ENCODE data around the gene ACOT13.
"Not testable (repeated sequence)": the region's sequence is repeated elsewhere in the genome, so short reads cannot be mapped to it uniquely, and the experiment has no call there.

ACOT13 gene

GRCh38 chr6:24721461-24722215 is 54.8 kb downstream of the ACOT13 start:
- no peak for DNase-seq (ENCODE audit: low read depth in 1 of 2, low spot score in 1 of 2)

- no peak for DNase-seq (ENCODE audit: low read depth in 1 of 2, low spot score in 1 of 2)
Measured at GRCh38 chr6:24723270-24723669, 56.4 kb downstream of the ACOT13 start.

- DNase-seq (ENCODE audit: low read depth in 1 of 2, low spot score in 1 of 2) = not testable (repeated sequence)
Measured at GRCh38 chr6:24730653-24731052, 63.8 kb downstream of the ACOT13 start.

- not testable (repeated sequence) for DNase-seq (ENCODE audit: low read depth in 1 of 2, low spot score in 1 of 2)
Measured at GRCh38 chr6:24731456-24732134, 64.7 kb downstream of the ACOT13 start.

- no peak for DNase-seq (ENCODE audit: low read depth in 1 of 2, low spot score in 1 of 2)
Measured at GRCh38 chr6:24734166-24734565, 67.3 kb downstream of the ACOT13 start.

- DNase-seq (ENCODE audit: low read depth in 1 of 2, low spot score in 1 of 2) = not testable (repeated sequence)
Measured at GRCh38 chr6:24734710-24735109, 67.8 kb downstream of the ACOT13 start.

GRCh38 chr6:24738741-24739140 is 71.9 kb downstream of the ACOT13 start:
- no peak for DNase-seq (ENCODE audit: low read depth in 1 of 2, low spot score in 1 of 2)

- DNase-seq (ENCODE audit: low read depth in 1 of 2, low spot score in 1 of 2) = no peak
Measured at GRCh38 chr6:24740861-24741260, 74.0 kb downstream of the ACOT13 start.

- no peak for DNase-seq (ENCODE audit: low read depth in 1 of 2, low spot score in 1 of 2)
Measured at GRCh38 chr6:24742216-24742738, 75.4 kb downstream of the ACOT13 start.

- no peak for DNase-seq (ENCODE audit: low read depth in 1 of 2, low spot score in 1 of 2)
Measured at GRCh38 chr6:24743265-24743943, 76.5 kb downstream of the ACOT13 start.

GRCh38 chr6:24743944-24744335 is 77.1 kb downstream of the ACOT13 start:
- no peak for DNase-seq (ENCODE audit: low read depth in 1 of 2, low spot score in 1 of 2)

GRCh38 chr6:24744911-24745310 is 78.0 kb downstream of the ACOT13 start:
- no peak for DNase-seq (ENCODE audit: low read depth in 1 of 2, low spot score in 1 of 2)

GRCh38 chr6:24749297-24749696 is 82.4 kb downstream of the ACOT13 start:
- no peak for DNase-seq (ENCODE audit: low read depth in 1 of 2, low spot score in 1 of 2)

- not testable (repeated sequence) for DNase-seq (ENCODE audit: low read depth in 1 of 2, low spot score in 1 of 2)
Measured at GRCh38 chr6:24750878-24751277, 84.0 kb downstream of the ACOT13 start.

GRCh38 chr6:24752503-24752902 is 85.6 kb downstream of the ACOT13 start:
- DNase-seq (ENCODE audit: low read depth in 1 of 2, low spot score in 1 of 2) = no peak

GRCh38 chr6:24752917-24753492 is 86.1 kb downstream of the ACOT13 start:
- DNase-seq (ENCODE audit: low read depth in 1 of 2, low spot score in 1 of 2) = no peak

GRCh38 chr6:24753545-24753944 is 86.7 kb downstream of the ACOT13 start:
- DNase-seq (ENCODE audit: low read depth in 1 of 2, low spot score in 1 of 2) = no peak

GRCh38 chr6:24754378-24754777 is 87.5 kb downstream of the ACOT13 start:
- DNase-seq (ENCODE audit: low read depth in 1 of 2, low spot score in 1 of 2) = not testable (repeated sequence)

Measured in activated T-helper 1 cell treated with anti-CD3 and anti-CD28 coated beads, Interleukin-2, amount 50 U/mL, for 16 hours (primary cell).